Esophagus muscularis mucosa (tissue), 3 donors: ENCODE data around the gene GAA.

Source experiments
- EP300 ChIP-seq: sonication (generic); formaldehyde crosslinking; IDR thresholded peaks from one replicate; pipeline ENCODE4 v1.6.1; 2017; ENCODE audit warnings: antibody characterized with exemption
- TF ChIP-seq, protein P1 (sequence below), 3 experiments: fragments of 200-600 bp in 2 of 3; fragments of 450-650 bp in 1 of 3; sonication (generic) in 2 of 3; IDR thresholded peaks; one replicate each; pipeline ENCODE4 v1.5.1; 2017 to 2019; ENCODE audit warnings: antibody characterized with exemption in 3 of 3, mild to moderate bottlenecking in 2 of 3, moderate library complexity in 1 of 3

DNA sequence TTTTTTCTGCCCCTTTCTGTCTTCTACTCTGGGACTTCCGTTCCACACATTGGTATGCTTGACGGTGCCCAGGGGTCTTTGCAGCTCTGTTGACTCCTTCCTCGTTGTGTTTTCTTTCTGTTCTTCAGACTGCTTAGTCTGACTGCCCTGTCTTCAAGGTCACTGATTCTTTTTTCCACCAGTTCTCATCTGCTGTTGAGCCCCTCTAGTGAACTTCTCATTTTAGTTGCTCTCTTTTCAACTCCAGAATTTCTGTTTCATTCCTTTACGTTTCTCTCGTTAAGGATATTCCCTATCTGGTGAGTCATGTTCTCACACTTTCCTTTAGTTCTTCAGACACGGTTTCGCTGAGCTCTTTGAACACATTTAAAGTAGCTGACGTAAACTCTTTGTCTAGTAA, 13.8 kb downstream of the GAA start:
- TF ChIP-seq, protein P1, sequence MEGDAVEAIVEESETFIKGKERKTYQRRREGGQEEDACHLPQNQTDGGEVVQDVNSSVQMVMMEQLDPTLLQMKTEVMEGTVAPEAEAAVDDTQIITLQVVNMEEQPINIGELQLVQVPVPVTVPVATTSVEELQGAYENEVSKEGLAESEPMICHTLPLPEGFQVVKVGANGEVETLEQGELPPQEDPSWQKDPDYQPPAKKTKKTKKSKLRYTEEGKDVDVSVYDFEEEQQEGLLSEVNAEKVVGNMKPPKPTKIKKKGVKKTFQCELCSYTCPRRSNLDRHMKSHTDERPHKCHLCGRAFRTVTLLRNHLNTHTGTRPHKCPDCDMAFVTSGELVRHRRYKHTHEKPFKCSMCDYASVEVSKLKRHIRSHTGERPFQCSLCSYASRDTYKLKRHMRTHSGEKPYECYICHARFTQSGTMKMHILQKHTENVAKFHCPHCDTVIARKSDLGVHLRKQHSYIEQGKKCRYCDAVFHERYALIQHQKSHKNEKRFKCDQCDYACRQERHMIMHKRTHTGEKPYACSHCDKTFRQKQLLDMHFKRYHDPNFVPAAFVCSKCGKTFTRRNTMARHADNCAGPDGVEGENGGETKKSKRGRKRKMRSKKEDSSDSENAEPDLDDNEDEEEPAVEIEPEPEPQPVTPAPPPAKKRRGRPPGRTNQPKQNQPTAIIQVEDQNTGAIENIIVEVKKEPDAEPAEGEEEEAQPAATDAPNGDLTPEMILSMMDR (IDR thresholded peaks at IDR 0.05), result no peak
- TF ChIP-seq EP300, result no peak
